Heart right ventricle (tissue), 16 donors: ENCODE data around the gene TAF5. TPM values are rescaled to one million over a fixed set of nuclear protein-coding genes. Genes with fewer than 3 reads are reported as not detected.
"Not testable (repeated sequence)": the region's sequence is repeated elsewhere in the genome, so short reads cannot be mapped to it uniquely, and the experiment has no call there.

Source experiments
- ATAC-seq, 8 donors: fragments of 200-7000 bp; cut with Tn5 transposase; one replicate each; pipeline ENCODE4 v1.9.1; 2020; ENCODE audit warnings: mild to moderate bottlenecking in 8 of 8, moderate library complexity in 8 of 8, moderate number of reproducible peaks in 1 of 8
- DNase-seq, 2 donors: peaks; one replicate each; pipeline ENCODE4 v3.0.0-alpha.2; 2020
- H3K27ac ChIP-seq, 10 donors: fragments of 200-600 bp; sonication (generic) in 2 of 10; one replicate each; pipeline versions ENCODE4 v1.5.0 to v1.8.0; 2020 to 2022; ENCODE audit warnings: mild to moderate bottlenecking in 3 of 10
- H3K27me3 ChIP-seq, 7 donors: fragments of 200-600 bp; one replicate each; pipeline ENCODE4 v1.8.0; 2021 to 2022; ENCODE audit warnings: mild to moderate bottlenecking in 2 of 7
- H3K36me3 ChIP-seq, 9 donors: fragments of 200-600 bp; sonication (generic) in 1 of 9; one replicate each; pipeline versions ENCODE4 v1.5.0 to v1.8.0; 2020 to 2022; ENCODE audit warnings: mild to moderate bottlenecking in 2 of 9
- H3K4me1 ChIP-seq, 9 donors: fragments of 200-600 bp; sonication (generic) in 1 of 9; one replicate each; pipeline versions ENCODE4 v1.5.0 to v1.8.0; 2020 to 2022; ENCODE audit warnings: mild to moderate bottlenecking in 4 of 9
- H3K4me3 ChIP-seq, 10 donors: fragments of 200-600 bp; sonication (generic) in 2 of 10; one replicate each; pipeline versions ENCODE4 v1.5.0 to v1.8.0; 2020 to 2022; ENCODE audit warnings: mild to moderate bottlenecking in 7 of 10, moderate library complexity in 2 of 10
- H3K9me3 ChIP-seq, 11 donors: fragments of 200-600 bp in 10 of 11; sonication (generic) in 2 of 11; one replicate each; pipeline versions ENCODE4 v1.5.0 to v1.8.0; 2013 to 2022; ENCODE audit warnings: mild to moderate bottlenecking in 2 of 11, control low read depth in 1 of 11, moderate library complexity in 1 of 11
- WGBS, 2 donors: extraction: QIAGEN DNeasy Blood & Tissue Kit; methylation state at CpG; one replicate each; pipeline ENCODE4 v1.1.7; 2013; ENCODE audit warnings: inconsistent platforms in 1 of 2; 5-methylcytosine and 5-hydroxymethylcytosine counted together
- intact Hi-C, 10 donors: fragments of 100-400 bp; cut with DNase I; formaldehyde crosslinking; loops; one replicate each; pipeline versions ENCODE4 v1.11.1 to v1.14.2; 2022
- polyA plus RNA-seq, 2 donors: library from polyadenylated mRNA; stranded (reverse); fragments of 200-250 nt; gene quantifications; one replicate each; pipeline ENCODE4 v1.2.3, GENCODE V29; 2013
- total RNA-seq, 10 donors: library from RNA; stranded (reverse); fragmentation: NEBNext Ultra II Directional in 3 of 10; extraction: Animal tissue kit (Norgen Biotek cat#: 25700) in 3 of 10; gene quantifications; one replicate each; pipeline versions ENCODE4 v1.2.1 to v1.2.4, GENCODE V29; 2021 to 2023
- TF ChIP-seq, protein P1 (sequence below), 9 donors: fragments of 200-600 bp; sonication (generic) in 2 of 9; IDR thresholded peaks; one replicate each; pipeline versions ENCODE4 v1.5.0 to v1.8.0; 2021 to 2022; ENCODE audit warnings: antibody characterized with exemption in 9 of 9, mild to moderate bottlenecking in 5 of 9, moderate library complexity in 1 of 9
- donor health status: Arrhythmogenic right ventricular cardiomyopathy.
- donor health status: ischemic (EF 13 %, LVEDD 7.1; RV severe dilation, severe dysfunction).
- donor health status: healthy with polysubstance abuse.
- donor health status: DM: no; HTN: yes; CAD: no.
- donor health status: DM: no; HTN: no; CAD: no.
- donor health status: ischemic (EF 25% LVEDD 6.9; RV normal size, moderate dysfunction).
- donor health status: ischemic (EF 25% LVEDD 5.7; RV mildly dilated, moderate dysfunction).
- donor health status: healthy.
- donor health status: DM: yes; HTN: yes; CAD: no.
- donor health status: Ischemic cardiomyopathy.
- donor health status: ischemic (EF 35%, LVEDD 5.7; RV mildly dilated, moderate dysfunction).
- donor health status: nonischemic (EF 11% LVEDD 7.7; RV severe dilation, severe dysfunction).
- donor health status: DM: yes; HTN: yes; CAD: no.
- donor health status: PGD.
- donor health status: ischemic (EF 29% LVEDD 5.4; RV normal size, mild dysfunction).
- donor health status: nonischemic (EF 23%, LVEDD 6.1; RV moderate dilation, normal function).

Gene TAF5
- total and polyA plus RNA-seq, 12 donors: 1.5 to 3.8 (median 2.1) TPM

DNA sequence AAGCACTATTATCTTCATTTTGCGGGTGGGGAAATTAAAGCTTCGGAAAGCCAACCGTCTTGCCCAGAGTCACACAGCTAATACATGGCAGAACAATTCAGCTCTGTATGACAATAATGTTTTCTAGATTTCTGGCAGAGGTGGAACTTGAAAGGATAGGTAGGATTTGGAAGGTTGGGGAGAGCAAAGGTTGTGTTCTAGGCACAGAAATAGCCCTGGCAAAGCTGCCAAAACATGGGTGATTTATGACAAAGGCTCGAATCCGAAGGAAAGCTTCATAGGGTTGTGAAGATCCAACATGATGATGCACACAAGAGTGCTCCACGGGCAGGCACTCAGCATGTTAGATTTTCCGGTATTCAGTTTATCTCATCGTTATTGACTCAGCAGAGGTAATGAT, 47.8 kb downstream of the TAF5 start:
- ATAC-seq (no peak), DNase-seq (no peak)
- TF ChIP-seq, protein P1, sequence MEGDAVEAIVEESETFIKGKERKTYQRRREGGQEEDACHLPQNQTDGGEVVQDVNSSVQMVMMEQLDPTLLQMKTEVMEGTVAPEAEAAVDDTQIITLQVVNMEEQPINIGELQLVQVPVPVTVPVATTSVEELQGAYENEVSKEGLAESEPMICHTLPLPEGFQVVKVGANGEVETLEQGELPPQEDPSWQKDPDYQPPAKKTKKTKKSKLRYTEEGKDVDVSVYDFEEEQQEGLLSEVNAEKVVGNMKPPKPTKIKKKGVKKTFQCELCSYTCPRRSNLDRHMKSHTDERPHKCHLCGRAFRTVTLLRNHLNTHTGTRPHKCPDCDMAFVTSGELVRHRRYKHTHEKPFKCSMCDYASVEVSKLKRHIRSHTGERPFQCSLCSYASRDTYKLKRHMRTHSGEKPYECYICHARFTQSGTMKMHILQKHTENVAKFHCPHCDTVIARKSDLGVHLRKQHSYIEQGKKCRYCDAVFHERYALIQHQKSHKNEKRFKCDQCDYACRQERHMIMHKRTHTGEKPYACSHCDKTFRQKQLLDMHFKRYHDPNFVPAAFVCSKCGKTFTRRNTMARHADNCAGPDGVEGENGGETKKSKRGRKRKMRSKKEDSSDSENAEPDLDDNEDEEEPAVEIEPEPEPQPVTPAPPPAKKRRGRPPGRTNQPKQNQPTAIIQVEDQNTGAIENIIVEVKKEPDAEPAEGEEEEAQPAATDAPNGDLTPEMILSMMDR (IDR thresholded peaks at IDR 0.05): no peak
- Histone ChIP-seq H3K9me3 (no peaks in the 10 kb centered on the region), H3K36me3 (peaks cover 5 to 100% (median 90%) of the 10 kb centered on the region in 9 donors), H3K4me1 (no peaks in the 10 kb centered on the region), H3K27ac (no peak overlapping the region), H3K4me3 (no peak overlapping the region), H3K27me3 (no peaks in the 10 kb centered on the region)
- intact Hi-C loops: loop anchor here in 5 of 10 donors (1.0 to 10.0 kb wide), 5 partner anchors 67 to 449 kb away; no protein-coding TSS in a partner anchor
- 86 to 93% methylated on average over 8 of the region's 8 CpGs for WGBS, 2 donors

DNA sequence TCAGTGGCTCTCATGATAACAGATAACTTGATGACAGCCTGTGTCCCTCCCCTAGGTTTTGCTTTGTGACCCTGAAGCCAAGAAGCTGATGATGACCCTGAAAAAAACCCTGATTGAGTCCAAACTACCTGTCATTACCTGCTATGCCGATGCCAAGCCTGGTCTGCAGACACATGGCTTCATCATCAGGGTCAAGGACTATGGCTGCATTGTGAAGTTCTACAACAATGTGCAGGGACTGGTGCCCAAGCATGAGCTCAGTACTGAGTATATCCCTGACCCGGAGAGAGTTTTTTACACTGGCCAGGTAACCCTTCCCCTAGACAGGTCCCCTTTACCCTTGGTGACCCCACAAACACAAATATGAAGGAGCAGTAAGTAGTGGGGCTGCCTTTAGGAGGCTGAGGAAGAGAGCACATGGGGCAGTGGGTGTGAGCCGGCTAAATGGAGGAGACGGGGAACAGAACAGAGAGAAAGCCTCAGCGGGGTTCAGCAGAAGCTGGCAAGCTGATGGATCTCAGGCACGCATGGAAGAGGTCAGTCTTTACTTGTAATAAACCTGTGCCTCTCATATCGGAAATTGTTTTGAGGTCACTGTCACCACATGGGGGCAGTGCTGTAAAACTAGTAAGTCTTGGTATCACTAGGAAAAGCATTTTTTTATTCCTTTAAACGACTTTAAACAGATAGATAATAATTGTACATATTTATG, 48.8 kb downstream of the TAF5 start:
- TF ChIP-seq, protein P1 (IDR thresholded peaks at IDR 0.05): peak; percentile 40 to 85 (median 72)
- peak in 1 of 2 donors; percentile 67 for DNase-seq
- WGBS, 2 donors: 50 to 53% methylated on average over 8 of the region's 8 CpGs

DNA sequence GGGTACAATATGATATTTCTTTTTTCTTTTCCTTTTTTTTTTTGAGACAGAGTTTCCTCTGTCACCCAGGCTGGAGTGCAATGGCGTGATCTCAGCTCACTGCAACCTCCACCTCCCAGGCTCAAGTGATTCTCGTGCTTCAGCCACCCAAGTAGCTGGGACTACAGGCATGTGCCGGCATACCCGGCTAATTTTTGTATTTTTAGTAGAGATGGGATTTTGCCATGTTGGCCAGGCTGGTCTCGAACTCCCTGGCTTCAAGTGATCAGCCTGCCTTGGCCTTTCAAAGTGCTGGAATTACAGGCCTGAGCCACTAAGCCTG, 49.3 kb downstream of the TAF5 start:
- not testable (repeated sequence) for H3K27me3 ChIP-seq, H3K9me3 ChIP-seq, H3K27ac ChIP-seq, H3K4me1 ChIP-seq, H3K4me3 ChIP-seq, DNase-seq, ATAC-seq
- WGBS, 2 donors: 92 to 94% methylated on average over 5 of the region's 5 CpGs
- intact Hi-C loops: loop anchor here (1.0 to 10.0 kb wide), 7 partner anchors 64 to 448 kb away; no protein-coding TSS in a partner anchor
- peaks cover 5 to 100% (median 85%) of the 10 kb centered on the region in 9 donors for H3K36me3 ChIP-seq

More for the DNA sequence above, 48.8 kb downstream of the TAF5 start:
- Histone ChIP-seq H3K4me3 (no peak overlapping the region), H3K9me3 (no peaks in the 10 kb centered on the region), H3K27me3 (no peaks in the 10 kb centered on the region), H3K36me3 (peaks cover 5 to 100% (median 89%) of the 10 kb centered on the region in 9 donors), H3K27ac (no peak overlapping the region), H3K4me1 (no peaks in the 10 kb centered on the region)
- intact Hi-C loops: loop anchor here (1.0 to 10.0 kb wide), 7 partner anchors 64 to 448 kb away; no protein-coding TSS in a partner anchor
- ATAC-seq: peak in 5 of 8 donors; percentile 30 to 69 (median 46)

DNA sequence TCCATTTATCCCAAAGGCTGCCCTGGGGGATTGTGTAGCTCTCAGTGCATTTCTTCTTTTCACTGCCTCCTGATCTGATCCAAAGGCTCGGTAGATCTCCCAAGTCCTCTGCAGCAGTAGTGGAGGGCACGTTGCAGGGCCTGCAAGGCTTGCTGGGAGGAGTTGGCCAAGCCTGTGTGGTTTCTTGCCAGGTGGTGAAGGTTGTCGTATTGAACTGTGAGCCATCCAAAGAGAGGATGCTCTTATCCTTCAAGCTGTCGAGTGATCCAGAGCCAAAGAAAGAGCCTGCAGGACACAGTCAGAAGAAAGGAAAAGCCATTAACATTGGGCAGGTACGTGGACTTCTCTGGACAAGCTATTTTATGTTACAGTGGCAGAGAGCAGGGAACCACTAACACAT, 49.8 kb downstream of the TAF5 start:
- Histone ChIP-seq H3K27me3 (no peaks in the 10 kb centered on the region), H3K4me3 (no peak overlapping the region), H3K27ac (no peak overlapping the region), H3K9me3 (no peaks in the 10 kb centered on the region), H3K4me1 (no peaks in the 10 kb centered on the region), H3K36me3 (peaks cover 5 to 100% (median 87%) of the 10 kb centered on the region in 9 donors)
- TF ChIP-seq, protein P1 (IDR thresholded peaks at IDR 0.05): no peak
- no peak for DNase-seq
- intact Hi-C loops: loop anchor here (1.0 to 10.0 kb wide), 7 partner anchors 63 to 447 kb away; no protein-coding TSS in a partner anchor
- WGBS, 2 donors: 89 to 92% methylated on average over 5 of the region's 5 CpGs
- ATAC-seq: no peak

DNA sequence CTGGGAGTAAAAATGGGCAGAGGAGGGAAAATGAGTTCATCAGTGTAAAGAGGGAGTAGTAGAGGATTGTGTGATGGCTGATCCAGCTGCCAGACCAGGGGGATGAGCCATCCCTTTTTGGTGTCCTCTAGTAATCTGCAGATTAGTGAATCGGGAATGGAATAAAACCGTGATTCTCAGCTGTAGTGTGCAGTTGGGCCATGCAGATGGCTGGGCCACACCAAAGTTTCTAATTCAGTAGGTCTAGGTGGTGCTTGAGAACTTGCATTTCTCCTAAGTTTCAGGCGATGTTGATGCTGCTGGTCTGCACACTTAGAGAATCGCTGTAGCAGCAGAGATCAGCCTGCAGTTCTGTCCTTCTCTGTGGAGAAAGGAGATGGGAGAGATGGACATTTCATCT, 51.3 kb downstream of the TAF5 start:
- Histone ChIP-seq H3K27ac (no peak overlapping the region), H3K4me3 (no peak overlapping the region), H3K9me3 (no peaks in the 10 kb centered on the region), H3K36me3 (peaks cover under 1 to 100% (median 87%) of the 10 kb centered on the region in 9 donors), H3K4me1 (no peaks in the 10 kb centered on the region), H3K27me3 (no peaks in the 10 kb centered on the region)
- DNase-seq (no peak), ATAC-seq (no peak)
- TF ChIP-seq, protein P1 (IDR thresholded peaks at IDR 0.05): no peak
- intact Hi-C loops: loop anchor here in 4 of 10 donors (1.0 to 10.0 kb wide), 5 partner anchors 20 to 446 kb away; no protein-coding TSS in a partner anchor
- WGBS, 2 donors: 93 to 94% methylated on average over 4 of the region's 4 CpGs
